Epithelial cell of proximal tubule (primary cell): ENCODE data around the gene SLC6A9. TPM values are rescaled to one million over a fixed set of nuclear protein-coding genes. Genes with fewer than 3 reads are reported as not detected.

ENCODE experiments used
- DNase-seq: peaks from one replicate; pipeline ENCODE4 v3.0.0-alpha.2; 2011; ENCODE audit warnings: low read depth
- H3K4me3 ChIP-seq: 2 replicates; pipeline ENCODE4 v1.5.1; 2011; ENCODE audit warnings: low read depth, mild to moderate bottlenecking, low read length
- total RNA-seq: library from RNA; depleted of rRNA; stranded (reverse); fragments of >200 nt; gene quantifications from 2 replicates; pipeline ENCODE4 v1.2.3, GENCODE V29; 2015
- TF ChIP-seq, protein P1 (sequence below): conservative IDR thresholded peaks from 2 replicates; pipeline ENCODE4 v1.5.1; 2012; ENCODE audit warnings: low read depth, mild to moderate bottlenecking, low read length

SLC6A9 gene
- total RNA-seq, 1 donor from 2014 or later: 1.3 TPM

DNA sequence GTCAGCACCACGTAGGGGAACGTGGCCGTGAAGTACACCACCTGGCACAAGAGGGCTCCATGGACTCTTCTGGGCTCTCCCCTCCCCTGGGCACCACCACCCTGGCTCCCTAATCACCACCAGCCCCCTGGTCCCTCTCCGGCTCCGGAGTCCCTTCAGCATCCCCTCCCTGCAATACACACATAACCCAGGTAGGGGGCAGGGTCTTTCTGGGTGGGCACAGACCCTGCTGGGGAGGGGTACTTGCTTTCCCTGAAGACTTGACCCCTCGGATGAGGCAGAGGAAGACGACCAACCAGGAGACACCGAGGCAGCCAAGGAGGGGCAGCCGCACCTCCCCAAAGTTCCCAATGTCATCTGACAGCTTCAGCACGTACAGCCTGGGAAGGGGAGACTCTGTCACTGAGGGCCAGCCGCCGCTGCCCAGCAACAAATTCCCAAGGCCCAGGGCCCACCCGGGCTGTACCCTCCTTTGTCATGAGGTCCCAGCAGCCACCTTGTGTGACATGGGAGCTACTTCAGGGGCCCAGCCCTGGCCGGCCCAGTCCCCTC lies 28.6 kb downstream of the SLC6A9 start:
- TF ChIP-seq, protein P1, sequence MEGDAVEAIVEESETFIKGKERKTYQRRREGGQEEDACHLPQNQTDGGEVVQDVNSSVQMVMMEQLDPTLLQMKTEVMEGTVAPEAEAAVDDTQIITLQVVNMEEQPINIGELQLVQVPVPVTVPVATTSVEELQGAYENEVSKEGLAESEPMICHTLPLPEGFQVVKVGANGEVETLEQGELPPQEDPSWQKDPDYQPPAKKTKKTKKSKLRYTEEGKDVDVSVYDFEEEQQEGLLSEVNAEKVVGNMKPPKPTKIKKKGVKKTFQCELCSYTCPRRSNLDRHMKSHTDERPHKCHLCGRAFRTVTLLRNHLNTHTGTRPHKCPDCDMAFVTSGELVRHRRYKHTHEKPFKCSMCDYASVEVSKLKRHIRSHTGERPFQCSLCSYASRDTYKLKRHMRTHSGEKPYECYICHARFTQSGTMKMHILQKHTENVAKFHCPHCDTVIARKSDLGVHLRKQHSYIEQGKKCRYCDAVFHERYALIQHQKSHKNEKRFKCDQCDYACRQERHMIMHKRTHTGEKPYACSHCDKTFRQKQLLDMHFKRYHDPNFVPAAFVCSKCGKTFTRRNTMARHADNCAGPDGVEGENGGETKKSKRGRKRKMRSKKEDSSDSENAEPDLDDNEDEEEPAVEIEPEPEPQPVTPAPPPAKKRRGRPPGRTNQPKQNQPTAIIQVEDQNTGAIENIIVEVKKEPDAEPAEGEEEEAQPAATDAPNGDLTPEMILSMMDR: no peak
- DNase-seq: no peak
- no peak overlapping the region for H3K4me3 ChIP-seq

DNA sequence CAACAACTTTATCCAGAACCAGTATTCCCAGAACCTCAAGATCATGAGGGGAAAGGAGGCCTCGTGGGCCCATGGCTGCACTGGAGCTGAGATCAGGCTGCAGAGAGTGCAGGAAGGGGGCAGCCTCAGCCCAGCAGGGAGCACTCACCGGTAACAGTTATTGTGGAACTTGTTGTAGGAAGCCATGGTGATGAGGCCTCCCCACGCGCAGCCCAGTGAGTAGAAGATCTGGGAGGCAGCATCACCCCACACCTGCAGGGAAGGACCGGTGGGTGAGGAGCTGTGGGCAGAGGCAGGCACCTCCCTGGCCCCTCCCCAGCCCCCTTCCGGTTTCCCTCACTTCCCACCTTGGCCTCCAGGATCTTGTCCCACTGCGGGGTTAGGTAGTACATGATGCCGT lies 29.1 kb downstream of the SLC6A9 start:
- DNase-seq: no peak
- H3K4me3 ChIP-seq: no peak overlapping the region
- TF ChIP-seq, protein P1: no peak

DNA sequence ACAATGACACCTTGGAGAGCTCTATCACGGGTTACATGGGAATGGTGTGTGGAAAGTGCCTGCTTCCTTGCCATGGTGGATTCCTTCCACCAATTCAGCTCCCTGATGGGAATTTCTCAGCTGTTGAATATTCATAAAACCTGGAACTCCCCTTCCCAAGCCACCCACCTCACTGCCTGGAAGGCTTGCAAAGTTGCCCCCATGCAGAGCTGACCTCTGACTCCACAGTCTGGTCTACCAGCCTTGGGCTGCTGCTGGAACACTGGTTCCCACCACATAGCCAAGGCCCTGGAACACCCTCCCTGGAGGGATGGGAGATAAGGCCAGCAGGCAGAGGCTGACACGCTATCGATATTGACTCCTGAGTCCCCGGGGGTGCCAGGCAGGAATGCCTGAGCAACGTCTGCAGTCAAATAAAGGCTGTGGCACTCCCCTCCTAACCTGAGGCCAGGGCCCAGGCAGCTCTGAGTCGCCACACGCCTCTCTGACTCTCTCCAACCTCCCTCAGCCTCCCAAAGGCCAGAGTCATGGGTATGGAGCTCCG lies 31.1 kb downstream of the SLC6A9 start:
- TF ChIP-seq, protein P1: no peak
- DNase-seq: no peak
- no peak overlapping the region for H3K4me3 ChIP-seq

DNA sequence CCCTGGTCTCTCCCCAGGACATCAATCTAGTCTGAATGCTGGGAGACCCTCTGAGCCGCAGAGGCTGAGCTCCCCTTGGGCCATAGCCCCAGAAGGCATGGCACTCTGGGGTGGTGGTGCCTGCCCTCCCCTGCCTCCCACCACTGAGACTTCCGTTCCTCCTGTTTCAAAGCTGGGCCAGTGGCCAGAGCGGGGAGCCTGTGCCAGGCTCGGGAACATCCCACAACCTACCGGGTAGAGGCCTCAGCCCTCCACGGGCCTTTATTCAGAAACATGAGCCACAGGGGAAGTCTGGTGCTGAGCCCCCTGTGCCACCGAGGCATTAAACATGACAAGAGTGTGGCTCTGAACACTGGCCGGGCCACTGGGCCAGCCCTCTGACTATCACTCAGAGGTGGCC lies 31.8 kb downstream of the SLC6A9 start:
- H3K4me3 ChIP-seq: no peak overlapping the region
- no peak for DNase-seq

DNA sequence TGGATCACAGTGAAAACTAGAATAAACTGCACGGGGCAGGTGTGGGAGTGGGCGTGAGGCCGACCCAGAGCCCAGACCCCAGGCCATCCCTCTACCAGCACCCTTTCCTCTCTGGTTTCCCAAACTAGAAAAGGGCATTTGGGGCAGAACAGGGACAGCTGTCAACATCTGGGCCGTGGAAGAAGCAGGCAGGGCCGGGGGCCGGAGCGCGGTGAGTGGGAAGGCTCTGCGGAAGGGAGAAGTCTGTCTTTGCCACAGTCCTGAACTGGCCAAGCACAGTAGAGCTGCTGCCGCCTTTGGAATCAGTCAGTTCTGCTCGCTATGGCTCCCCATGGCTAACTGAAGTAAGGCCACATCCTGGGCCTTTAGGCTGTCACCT lies 33.3 kb downstream of the SLC6A9 start:
- DNase-seq: no peak
- no peak overlapping the region for H3K4me3 ChIP-seq
- TF ChIP-seq, protein P1: no peak

More for the DNA sequence above, 31.8 kb downstream of the SLC6A9 start:
- TF ChIP-seq, protein P1: no peak

DNA sequence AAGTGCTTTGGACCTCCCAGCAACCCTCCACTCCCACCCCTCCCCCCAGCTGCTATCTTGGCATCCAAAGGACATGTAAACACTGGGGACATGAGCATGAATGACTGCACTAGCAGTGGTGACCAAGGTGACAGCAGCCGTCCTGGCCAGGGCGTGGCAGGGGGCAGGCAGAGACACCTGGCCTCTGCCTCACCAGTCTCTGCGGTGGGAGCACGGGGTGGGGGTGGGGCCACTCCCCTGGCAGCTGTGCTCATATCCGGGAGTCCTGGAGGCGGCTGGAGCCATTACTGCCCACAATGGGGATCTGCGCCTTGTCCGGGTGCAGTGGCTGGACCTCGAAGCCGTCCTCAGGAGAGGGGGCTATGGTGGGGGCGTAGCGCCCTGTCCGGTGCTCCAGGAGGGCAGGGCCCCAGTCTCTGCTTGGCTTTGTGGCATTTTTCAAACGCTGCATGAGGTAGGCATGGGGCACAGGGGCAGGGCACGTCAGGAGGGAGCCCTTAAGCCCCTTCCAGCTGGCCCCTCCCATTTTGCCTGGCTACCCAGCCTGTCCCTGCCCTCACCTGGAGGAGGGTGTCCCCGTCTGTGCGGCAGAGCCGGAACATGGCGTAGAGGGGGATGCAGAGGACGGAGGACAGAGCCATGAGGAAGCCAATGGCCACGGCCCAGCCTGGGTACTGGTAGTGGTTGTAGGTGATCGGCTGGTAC lies 33.8 kb downstream of the SLC6A9 start:
- TF ChIP-seq, protein P1: no peak
- DNase-seq: no peak
- H3K4me3 ChIP-seq: no peak overlapping the region

DNA sequence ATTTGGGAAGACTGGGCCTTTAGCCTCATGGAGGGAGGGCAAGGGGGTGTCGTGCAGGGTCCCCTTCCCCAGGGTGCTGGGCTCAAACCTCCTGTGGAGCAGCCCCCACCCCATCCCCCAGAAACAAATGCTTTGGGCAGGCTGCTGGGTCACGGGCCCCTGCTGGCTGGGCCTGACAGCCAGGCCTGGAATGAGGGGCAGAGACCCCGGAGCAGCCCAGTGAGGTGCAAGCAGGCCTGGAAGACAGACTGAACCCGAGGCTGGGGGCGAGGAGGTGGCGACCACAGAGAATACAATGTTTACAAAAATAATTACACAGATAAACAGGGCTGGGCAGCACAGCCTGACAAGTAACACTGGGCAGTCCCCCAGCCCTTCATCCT lies 34.5 kb downstream of the SLC6A9 start:
- H3K4me3 ChIP-seq: no peak overlapping the region
- DNase-seq: no peak
- TF ChIP-seq, protein P1: no peak
